Peyer's patch (tissue), 4 donors: ENCODE results near the gene DHDH. TPM values are rescaled to one million over a fixed set of nuclear protein-coding genes. Genes with fewer than 3 reads are reported as not detected.
"Not testable (repeated sequence)": the region's sequence is repeated elsewhere in the genome, so short reads cannot be mapped to it uniquely, and the experiment has no call there.

Experiments used
- DNase-seq, 3 donors: peaks; one replicate each; pipeline ENCODE4 v3.0.0-alpha.2; 2017 to 2019
- H3K27ac ChIP-seq, 4 donors: fragments of 200-600 bp; sonication (generic); one replicate each; pipeline ENCODE4 v1.5.1; 2016 to 2019
- H3K27me3 ChIP-seq, 2 donors: fragments of 200-600 bp; sonication (generic); one replicate each; pipeline ENCODE4 v1.5.1; 2019
- H3K36me3 ChIP-seq, 3 donors: fragments of 200-600 bp; sonication (generic); one replicate each; pipeline ENCODE4 v1.5.1; 2016 to 2019
- H3K4me1 ChIP-seq, 4 donors: fragments of 200-600 bp; sonication (generic); one replicate each; pipeline ENCODE4 v1.5.1; 2016 to 2019
- H3K4me3 ChIP-seq, 4 donors: fragments of 200-600 bp; sonication (generic); 1 replicate in 3 of 4; 2 replicates in 1 of 4; pipeline ENCODE4 v1.5.1; 2016 to 2019; ENCODE audit warnings: mild to moderate bottlenecking in 1 of 4
- H3K9me3 ChIP-seq, 4 donors: fragments of 200-600 bp; sonication (generic); one replicate each; pipeline ENCODE4 v1.5.1; 2016 to 2019; ENCODE audit warnings: mild to moderate bottlenecking in 1 of 4
- CTCF ChIP-seq, 6 experiments: fragments of 450-650 bp in 4 of 6; fragments of 200-600 bp in 2 of 6; sonication (generic) in 1 of 6; IDR thresholded peaks; one replicate each; pipeline ENCODE4 v1.5.1; 2017 to 2019; ENCODE audit warnings: antibody characterized with exemption in 6 of 6, mild to moderate bottlenecking in 3 of 6, moderate library complexity in 1 of 6
- POLR2A ChIP-seq, 2 donors: fragments of 450-650 bp; IDR thresholded peaks; one replicate each; pipeline ENCODE4 v1.5.1; 2017; ENCODE audit warnings: antibody characterized with exemption in 2 of 2, mild to moderate bottlenecking in 2 of 2, moderate library complexity in 2 of 2
- total RNA-seq, 4 donors: library from RNA; depleted of rRNA; stranded (reverse); fragments of >200 nt; gene quantifications; one replicate each; pipeline ENCODE4 v1.1.0, GENCODE V29; 2016

Gene DHDH
- total RNA-seq: 10 to 100 TPM in 3 of 4 donors, not detected in 1; 14.6 to 55.5 (median 45.9) TPM

GRCh38 chr19:48933382-48933932 is at the start of gene DHDH:
Gene DHDH (plus strand): TSS chr19:48933699. CDS start chr19:48933722, 23 bp downstream.
- Histone ChIP-seq H3K27me3 (no peaks in the 10 kb centered on the region), H3K9me3 (no peaks in the 10 kb centered on the region), H3K4me1 (peaks cover 0 to 5% (median 2%) of the 10 kb centered on the region in 4 donors), H3K4me3 (peak within 1 kb of the TSS; percentile 32 to 60 (median 48)), H3K36me3 (no peaks in the 10 kb centered on the region), H3K27ac (peak within 1 kb of the TSS in 3 of 4 donors; percentile 39 to 79 (median 42))
- no peak for TF ChIP-seq CTCF (IDR thresholded peaks at IDR 0.05)
- peak; percentile 59 to 88 for TF ChIP-seq POLR2A (IDR thresholded peaks at IDR 0.05)
- peak; percentile 77 to 96 (median 94) for DNase-seq

- TF ChIP-seq CTCF (IDR thresholded peaks at IDR 0.05): no peak
- TF ChIP-seq POLR2A (IDR thresholded peaks at IDR 0.05): no peak
- peaks cover 0 to under 1% (median 0%) of the 10 kb centered on the region in 3 donors for H3K36me3 ChIP-seq
- no peak overlapping the region for H3K27ac ChIP-seq
- no peak for DNase-seq
- H3K4me1 ChIP-seq: no peaks in the 10 kb centered on the region
- H3K27me3 ChIP-seq: no peaks in the 10 kb centered on the region
- no peaks in the 10 kb centered on the region for H3K9me3 ChIP-seq
- no peak overlapping the region for H3K4me3 ChIP-seq
These were observed 49.8 kb upstream of the DHDH start for GRCh38 chr19:48883726-48884125.

GRCh38 chr19:48887861-48888612 is 45.5 kb upstream of the DHDH start:
- Histone ChIP-seq H3K27me3 (no peaks in the 10 kb centered on the region), H3K36me3 (no peaks in the 10 kb centered on the region), H3K4me1 (no peaks in the 10 kb centered on the region), H3K27ac (no peak overlapping the region), H3K9me3 (no peaks in the 10 kb centered on the region), H3K4me3 (no peak overlapping the region)
- TF ChIP-seq CTCF (IDR thresholded peaks at IDR 0.05): no peak
- DNase-seq: no peak

- H3K36me3 ChIP-seq, H3K4me1 ChIP-seq, H3K9me3 ChIP-seq, DNase-seq, H3K27ac ChIP-seq, H3K27me3 ChIP-seq, H3K4me3 ChIP-seq: not testable (repeated sequence)
These were observed 44.0 kb upstream of the DHDH start for GRCh38 chr19:48889496-48889895.

- Histone ChIP-seq H3K36me3 (no peaks in the 10 kb centered on the region), H3K27me3 (no peaks in the 10 kb centered on the region), H3K9me3 (no peaks in the 10 kb centered on the region), H3K4me3 (no peak overlapping the region), H3K4me1 (no peaks in the 10 kb centered on the region), H3K27ac (no peak overlapping the region)
- TF ChIP-seq CTCF (IDR thresholded peaks at IDR 0.05) (peak in 1 of 6 experiments; percentile 9), POLR2A (IDR thresholded peaks at IDR 0.05) (no peak)
- DNase-seq: no peak
These were observed 42.9 kb upstream of the DHDH start for GRCh38 chr19:48890551-48890950.

GRCh38 chr19:48895226-48895625 is 38.3 kb upstream of the DHDH start:
- Histone ChIP-seq H3K27ac (no peak overlapping the region), H3K9me3 (no peaks in the 10 kb centered on the region), H3K36me3 (no peaks in the 10 kb centered on the region), H3K4me1 (peaks cover 0 to 5% (median 0%) of the 10 kb centered on the region in 4 donors), H3K4me3 (no peak overlapping the region), H3K27me3 (no peaks in the 10 kb centered on the region)
- no peak for DNase-seq
- no peak for TF ChIP-seq POLR2A (IDR thresholded peaks at IDR 0.05)
- TF ChIP-seq CTCF (IDR thresholded peaks at IDR 0.05): no peak
